ENCODE results near the gene IGSF9B.

The IGSF9B gene

GRCh38 chr11:133920109-133920990, 36.4 kb downstream of the IGSF9B start:
- DNase-seq, result no peak

- no peak for DNase-seq
Measured at GRCh38 chr11:133919330-133920108, 37.2 kb downstream of the IGSF9B start.

DNA sequence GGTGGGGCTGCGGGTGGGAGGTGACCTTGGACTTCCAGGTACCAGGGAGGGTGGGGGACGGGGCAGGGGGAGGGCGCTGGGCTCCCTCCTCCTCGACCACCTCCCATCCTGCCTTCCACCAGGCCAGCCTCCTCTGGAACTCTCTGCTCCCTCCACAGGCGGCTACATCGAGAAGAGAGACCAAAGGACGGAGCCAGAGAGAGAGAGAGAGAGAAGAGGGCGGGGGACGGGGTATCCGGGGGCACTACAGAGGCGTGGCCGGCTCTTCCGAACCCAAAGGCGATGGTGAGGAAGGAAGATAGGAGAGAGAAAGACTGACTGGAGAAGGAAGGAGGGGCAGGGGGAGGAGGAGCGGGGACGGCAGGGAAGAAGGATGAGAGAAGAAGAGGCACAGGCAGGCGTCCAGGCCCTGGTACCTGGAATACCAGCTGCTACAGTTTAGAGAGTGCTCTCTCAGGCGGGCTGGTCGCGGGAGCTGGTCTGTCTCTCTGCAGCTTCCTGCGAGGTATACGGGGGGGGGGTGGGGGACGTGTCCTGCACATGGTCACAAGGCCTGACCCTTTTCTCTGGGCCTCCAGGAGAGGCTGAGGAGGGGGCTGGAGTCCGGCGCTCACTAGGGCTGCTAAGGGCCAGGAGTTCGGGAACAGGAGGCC, 38.0 kb downstream of the IGSF9B start:
- no peak for DNase-seq

GRCh38 chr11:133917921-133918607, 38.7 kb downstream of the IGSF9B start:
- DNase-seq, result no peak

DNA sequence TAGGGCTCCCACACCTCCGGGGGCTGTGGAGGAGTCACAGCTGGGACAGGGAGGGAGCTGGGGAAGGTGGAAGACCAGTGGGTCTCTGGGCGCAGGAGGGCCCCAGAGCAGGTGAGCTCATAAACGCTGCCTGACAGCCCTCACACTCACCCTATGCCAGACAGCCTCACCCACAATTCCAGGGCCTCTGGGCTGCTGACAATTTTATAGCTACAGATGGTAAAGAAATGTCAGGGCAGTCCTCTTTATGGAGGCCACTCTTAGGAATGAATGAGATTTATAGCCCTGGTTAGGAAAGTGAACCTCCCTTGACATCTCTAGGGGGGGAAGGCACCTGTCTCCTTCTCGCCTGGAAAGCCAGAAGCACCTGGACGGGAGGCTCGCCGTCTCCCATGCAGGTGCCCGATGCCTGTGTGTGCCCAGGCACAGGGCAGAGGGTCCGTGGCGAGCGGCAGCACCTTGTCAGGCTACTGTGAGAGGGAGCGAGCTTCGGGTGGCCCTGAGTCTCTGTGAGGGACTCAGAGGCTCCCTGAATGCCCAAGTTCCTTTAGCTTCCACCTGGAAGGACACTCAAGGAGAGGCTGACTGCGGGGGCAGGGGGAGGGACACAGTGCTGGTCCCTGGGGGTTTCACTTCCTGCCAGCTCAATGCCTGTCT, 39.9 kb downstream of the IGSF9B start:
- no peak for DNase-seq

GRCh38 chr11:133913761-133914160, 43.0 kb downstream of the IGSF9B start:
- no peak for DNase-seq

- DNase-seq, result no peak
Measured at GRCh38 chr11:133911171-133911570, 45.6 kb downstream of the IGSF9B start.

- no peak for DNase-seq
Measured at GRCh38 chr11:133910101-133910500, 46.7 kb downstream of the IGSF9B start.

DNA sequence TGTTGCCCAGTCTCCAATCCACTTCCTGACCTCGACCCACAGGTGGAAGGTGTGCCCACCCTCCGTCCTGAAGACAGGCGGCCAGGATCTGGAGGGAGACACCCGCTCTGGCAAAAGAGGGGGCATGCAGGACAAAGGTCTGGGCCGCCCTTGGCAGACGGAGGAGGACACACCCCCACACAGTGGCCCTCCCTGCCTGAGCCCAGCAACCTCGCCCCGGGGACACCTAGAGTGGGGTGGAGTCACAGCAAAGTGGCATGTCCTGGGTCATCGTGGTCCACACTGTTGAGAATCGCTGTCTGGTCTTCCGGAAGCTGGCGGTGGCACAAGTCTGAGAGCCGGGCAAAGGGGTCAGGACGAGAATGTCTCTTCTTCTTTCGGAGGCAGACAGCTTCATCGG, 47.9 kb downstream of the IGSF9B start:
- no peak for DNase-seq

- DNase-seq, result no peak
Measured at GRCh38 chr11:133907841-133908241, 48.9 kb downstream of the IGSF9B start.

- DNase-seq, result no peak
Measured at GRCh38 chr11:133907216-133907615, 49.6 kb downstream of the IGSF9B start.

- DNase-seq, result no peak
Measured at GRCh38 chr11:133906746-133907145, 50.0 kb downstream of the IGSF9B start.

DNA sequence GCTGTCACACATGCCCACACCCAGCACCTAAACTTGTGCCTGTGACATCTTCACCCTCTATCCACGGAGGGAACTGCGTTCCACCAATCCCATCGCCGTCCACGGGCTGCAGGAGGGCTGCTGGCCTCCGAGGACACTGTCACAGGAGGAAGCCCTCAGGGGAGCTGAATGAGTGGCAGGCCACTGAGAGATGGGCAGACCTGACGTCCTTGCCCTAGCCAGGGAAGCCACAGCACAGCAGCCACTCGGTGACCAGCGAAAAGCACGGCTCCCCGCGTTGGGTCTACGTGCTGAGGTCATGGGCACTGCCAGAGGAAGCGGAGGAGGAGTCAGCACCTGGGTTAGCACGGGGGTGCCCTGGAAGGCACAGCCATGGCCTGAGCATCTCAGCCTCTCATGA, 50.5 kb downstream of the IGSF9B start:
- no peak for DNase-seq

DNA sequence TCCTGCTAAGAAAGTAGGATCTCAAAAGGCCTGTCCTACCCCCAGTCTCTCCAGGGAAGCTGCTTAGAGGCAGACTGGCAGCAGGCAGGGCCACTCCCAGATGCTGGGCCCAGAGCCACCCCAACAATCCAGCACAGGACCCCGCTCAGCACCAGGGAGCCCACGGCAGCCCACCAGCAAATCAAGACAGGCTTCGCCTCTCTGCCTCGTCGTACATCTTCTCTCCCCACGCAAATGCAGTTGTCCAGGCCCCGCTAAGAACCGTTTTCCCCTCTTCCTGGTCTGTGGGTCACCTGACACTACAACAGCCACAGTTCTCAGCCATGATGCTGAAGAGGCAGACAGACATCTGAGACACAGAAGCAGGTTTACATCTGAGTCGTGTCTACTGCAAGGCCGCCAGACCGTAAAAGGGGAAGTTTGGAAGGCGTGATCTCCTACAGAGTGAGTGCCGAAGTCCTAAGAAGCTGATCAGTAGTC, 51.1 kb downstream of the IGSF9B start:
- no peak for DNase-seq

GRCh38 chr11:133904818-133905515, 51.8 kb downstream of the IGSF9B start:
- no peak for DNase-seq

- no peak for DNase-seq
Measured at GRCh38 chr11:133903875-133904817, 52.6 kb downstream of the IGSF9B start.

DNA sequence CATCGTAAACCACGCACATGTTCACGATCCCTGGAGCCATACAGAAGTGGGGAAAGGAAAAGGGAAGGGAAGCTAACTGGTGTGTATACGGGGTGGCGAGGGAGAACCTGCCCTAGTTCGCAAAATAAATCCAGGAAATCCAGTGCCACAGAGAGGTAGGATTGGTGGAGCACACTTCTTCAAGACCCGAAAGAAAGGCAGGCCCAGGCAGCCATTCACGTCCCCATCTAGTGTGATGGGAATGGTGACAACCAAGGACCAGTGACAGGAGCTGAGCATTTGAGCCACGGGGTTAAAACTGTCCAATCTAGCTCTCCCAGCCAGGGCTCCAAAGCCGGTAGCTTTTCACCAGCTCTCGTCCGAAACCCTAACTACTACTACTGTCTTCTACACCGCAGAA, 53.7 kb downstream of the IGSF9B start:
- no peak for DNase-seq

DNA sequence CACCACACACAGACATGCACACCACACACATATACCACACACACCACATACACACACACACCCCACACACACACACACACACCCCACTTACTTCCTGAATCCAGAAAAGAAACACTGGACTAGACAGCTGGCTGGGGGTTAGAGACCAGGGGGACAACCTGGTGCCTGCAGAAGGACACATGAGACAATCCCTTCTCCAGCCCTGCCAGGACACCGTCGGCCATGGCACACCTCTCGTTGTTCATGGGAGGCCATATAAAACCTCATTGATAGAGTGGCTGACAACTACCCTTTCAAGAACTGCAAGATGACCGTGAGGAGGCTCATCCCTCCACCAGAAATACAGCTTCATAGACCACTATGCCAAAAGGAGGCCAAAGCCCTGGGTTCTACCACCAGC, 54.3 kb downstream of the IGSF9B start:
- no peak for DNase-seq

DNA sequence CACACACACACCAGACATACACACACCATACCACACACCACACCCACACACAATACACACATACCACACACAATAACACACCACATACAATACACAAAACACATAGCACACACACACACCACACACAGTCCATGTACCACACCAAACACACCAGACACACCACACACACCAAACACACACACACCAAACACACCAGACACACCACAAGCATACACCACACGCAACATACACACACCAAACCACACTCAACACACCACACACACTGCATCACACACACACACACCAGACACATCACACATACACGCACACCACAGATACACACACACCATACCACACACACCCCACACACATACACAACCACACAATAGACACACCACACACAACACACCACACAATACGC, 54.8 kb downstream of the IGSF9B start:
- no peak for DNase-seq

- no peak for DNase-seq
Measured at GRCh38 chr11:133901316-133901715, 55.5 kb downstream of the IGSF9B start.
